Neural cell (in vitro differentiated cells): ENCODE measurements around the gene KRTAP12-2. TPM values are rescaled to one million over a fixed set of nuclear protein-coding genes. Genes with fewer than 3 reads are reported as not detected.
"Not testable (repeated sequence)": the region's sequence is repeated elsewhere in the genome, so short reads cannot be mapped to it uniquely, and the experiment has no call there.

Experiments
- H2AFZ ChIP-seq: fragments of 200-600, 300-800 bp; sonication (generic), shearing (Covaris generic); 2 replicates; pipeline ENCODE4 v1.6.0; 2014; ENCODE audit warnings: low read depth, mild to moderate bottlenecking, antibody characterized with exemption, low read length, moderate library complexity
- H3F3A ChIP-seq: fragments of 200-600 bp; shearing (Covaris generic); 2 replicates; pipeline ENCODE4 v1.6.1; 2016; ENCODE audit warnings: mild to moderate bottlenecking, moderate library complexity, mixed read lengths, antibody characterized with exemption, low read length; ENCODE audit not compliant: insufficient read depth, poor library complexity, severe bottlenecking
- H3K27ac ChIP-seq: fragments of 200-600, 300-800 bp; sonication (generic), shearing (Covaris generic); 2 replicates; pipeline ENCODE4 v1.5.1; 2014; ENCODE audit warnings: mild to moderate bottlenecking, low read length, moderate library complexity
- H3K27me3 ChIP-seq: fragments of 300-800, 200-600 bp; sonication (generic), shearing (Covaris generic); 2 replicates; pipeline ENCODE4 v1.6.0; 2014; ENCODE audit warnings: mild to moderate bottlenecking, low read depth, low read length, moderate library complexity; ENCODE audit not compliant: insufficient read depth
- H3K36me3 ChIP-seq: fragments of 300-800, 200-600 bp; sonication (generic), shearing (Covaris generic); 2 replicates; pipeline ENCODE4 v1.5.1; 2014; ENCODE audit warnings: mild to moderate bottlenecking, antibody characterized with exemption, low read length, moderate library complexity; ENCODE audit not compliant: insufficient read depth
- H3K4me2 ChIP-seq: fragments of 300-800, 200-600 bp; sonication (generic), shearing (Covaris generic); 2 replicates; pipeline ENCODE4 v1.6.0; 2014; ENCODE audit warnings: mild to moderate bottlenecking, low read length
- H3K4me3 ChIP-seq: fragments of 300-800, 200-600 bp; sonication (generic), shearing (Covaris generic); 2 replicates; pipeline ENCODE4 v1.5.1; 2014; ENCODE audit warnings: mild to moderate bottlenecking, low read length, moderate library complexity
- H3K79me2 ChIP-seq: fragments of 200-600 bp; shearing (Covaris generic); replicated peaks from 2 replicates; pipeline ENCODE4 v1.6.0; 2014; ENCODE audit warnings: mild to moderate bottlenecking, low read length, moderate library complexity; ENCODE audit not compliant: insufficient read depth
- H3K9ac ChIP-seq: fragments of 300-800, 200-600 bp; sonication (generic), shearing (Covaris generic); 2 replicates; pipeline ENCODE4 v1.6.1; 2016; ENCODE audit warnings: mild to moderate bottlenecking, low read length, mixed read lengths
- H3K9me2 ChIP-seq: fragments of 200-600 bp; shearing (Covaris generic); 2 replicates; pipeline ENCODE4 v1.6.1; 2016; ENCODE audit warnings: mild to moderate bottlenecking, low read length, mixed read lengths; ENCODE audit not compliant: insufficient read depth
- H3K9me3 ChIP-seq: fragments of 200-600, 300-800 bp; sonication (generic), shearing (Covaris generic); 2 replicates; pipeline ENCODE4 v1.6.1; 2016; ENCODE audit warnings: mild to moderate bottlenecking, mixed run types, low read length, moderate library complexity, mixed read lengths
- H4K20me1 ChIP-seq: fragments of 200-600 bp; shearing (Covaris generic); 2 replicates; pipeline ENCODE4 v1.6.1; 2016; ENCODE audit warnings: mild to moderate bottlenecking, mixed run types; ENCODE audit not compliant: insufficient read depth
- EP300 ChIP-seq: fragments of 450-650 bp; conservative IDR thresholded peaks from 2 replicates; pipeline ENCODE4 v1.6.1; 2014; ENCODE audit warnings: antibody characterized with exemption, mild to moderate bottlenecking, moderate library complexity; ENCODE audit not compliant: poor library complexity, severe bottlenecking
- EZH2 ChIP-seq: fragments of 200-600, 300-800 bp; shearing (Covaris generic), sonication (generic); IDR thresholded peaks from 2 replicates; pipeline ENCODE4 v1.6.1; 2014; ENCODE audit warnings: antibody characterized with exemption, low read length, borderline replicate concordance, mild to moderate bottlenecking; ENCODE audit not compliant: insufficient read depth, poor library complexity, severe bottlenecking
- MXI1 ChIP-seq: fragments of 450-650 bp; conservative IDR thresholded peaks from 2 replicates; pipeline ENCODE4 v1.6.1; 2014; ENCODE audit warnings: antibody characterized with exemption, mild to moderate bottlenecking; ENCODE audit not compliant: poor library complexity, severe bottlenecking
- POLR2AphosphoS5 ChIP-seq: IDR thresholded peaks from 2 replicates; pipeline ENCODE4 v1.6.1; 2012
- RAD21 ChIP-seq: fragments of 450-650 bp; conservative IDR thresholded peaks from 2 replicates; pipeline ENCODE4 v1.6.1; 2014; ENCODE audit warnings: antibody characterized with exemption, mild to moderate bottlenecking, moderate library complexity
- SMC3 ChIP-seq: fragments of 450-650 bp; conservative IDR thresholded peaks from 2 replicates; pipeline ENCODE4 v1.6.1; 2014; ENCODE audit warnings: antibody characterized with exemption, mild to moderate bottlenecking, moderate library complexity; ENCODE audit not compliant: poor library complexity
- TAF1 ChIP-seq: IDR thresholded peaks from 2 replicates; pipeline ENCODE4 v1.6.1; 2012; ENCODE audit warnings: low read depth
- polyA plus RNA-seq: library from polyadenylated mRNA; depleted of rRNA; stranded (reverse); fragments of >200 nt; gene quantifications from 2 replicates; pipeline ENCODE4 v1.2.3, GENCODE V29; 2014
- TF ChIP-seq, protein P1 (sequence below): fragments of 450-650 bp; IDR thresholded peaks from 2 replicates; pipeline ENCODE4 v1.5.1; 2014; ENCODE audit warnings: antibody characterized with exemption, mild to moderate bottlenecking, moderate library complexity; ENCODE audit not compliant: poor library complexity, severe bottlenecking
- TF ChIP-seq, protein P2 (sequence below): IDR thresholded peaks from 2 replicates; pipeline ENCODE4 v1.6.1; 2012; ENCODE audit warnings: borderline replicate concordance

The KRTAP12-2 gene
- polyA plus RNA-seq, 1 donor from 2014 or later = not detected

DNA sequence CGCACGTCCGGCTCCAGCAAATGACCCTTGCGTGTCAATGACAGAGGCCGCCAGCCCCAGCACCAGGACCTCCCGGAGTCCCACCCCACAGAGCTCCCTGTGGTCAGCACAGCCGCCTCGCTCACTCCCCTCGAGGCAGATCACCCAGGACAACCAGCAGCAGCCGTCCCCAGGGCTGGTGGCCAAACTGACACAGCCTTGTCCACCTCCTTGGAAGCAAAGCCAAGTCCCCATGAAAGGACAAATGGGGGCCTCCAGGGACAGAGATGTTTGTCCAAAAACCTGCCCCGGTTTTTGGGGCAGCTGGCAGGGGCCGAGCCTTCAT, 27.4 kb downstream of the KRTAP12-2 start:
- Histone ChIP-seq H4K20me1 (no peaks in the 10 kb centered on the region), H3K9ac (no peak overlapping the region), H3K9me3 (peaks cover 4% of the 10 kb centered on the region), H2AFZ (no peak overlapping the region), H3K4me3 (no peak overlapping the region), H3F3A (no peaks in the 10 kb centered on the region), H3K27me3 (no peaks in the 10 kb centered on the region), H3K4me2 (no peak overlapping the region), H3K36me3 (no peaks in the 10 kb centered on the region), H3K9me2 (no peaks in the 10 kb centered on the region), H3K27ac (no peak overlapping the region), H3K79me2 (no peaks in the 10 kb centered on the region)
- TF ChIP-seq, protein P1, sequence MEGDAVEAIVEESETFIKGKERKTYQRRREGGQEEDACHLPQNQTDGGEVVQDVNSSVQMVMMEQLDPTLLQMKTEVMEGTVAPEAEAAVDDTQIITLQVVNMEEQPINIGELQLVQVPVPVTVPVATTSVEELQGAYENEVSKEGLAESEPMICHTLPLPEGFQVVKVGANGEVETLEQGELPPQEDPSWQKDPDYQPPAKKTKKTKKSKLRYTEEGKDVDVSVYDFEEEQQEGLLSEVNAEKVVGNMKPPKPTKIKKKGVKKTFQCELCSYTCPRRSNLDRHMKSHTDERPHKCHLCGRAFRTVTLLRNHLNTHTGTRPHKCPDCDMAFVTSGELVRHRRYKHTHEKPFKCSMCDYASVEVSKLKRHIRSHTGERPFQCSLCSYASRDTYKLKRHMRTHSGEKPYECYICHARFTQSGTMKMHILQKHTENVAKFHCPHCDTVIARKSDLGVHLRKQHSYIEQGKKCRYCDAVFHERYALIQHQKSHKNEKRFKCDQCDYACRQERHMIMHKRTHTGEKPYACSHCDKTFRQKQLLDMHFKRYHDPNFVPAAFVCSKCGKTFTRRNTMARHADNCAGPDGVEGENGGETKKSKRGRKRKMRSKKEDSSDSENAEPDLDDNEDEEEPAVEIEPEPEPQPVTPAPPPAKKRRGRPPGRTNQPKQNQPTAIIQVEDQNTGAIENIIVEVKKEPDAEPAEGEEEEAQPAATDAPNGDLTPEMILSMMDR = no peak
- no peak for TF ChIP-seq TAF1
- TF ChIP-seq EP300 = no peak
- no peak for TF ChIP-seq EZH2
- no peak for TF ChIP-seq POLR2AphosphoS5
- no peak for TF ChIP-seq SMC3
- TF ChIP-seq, protein P2, sequence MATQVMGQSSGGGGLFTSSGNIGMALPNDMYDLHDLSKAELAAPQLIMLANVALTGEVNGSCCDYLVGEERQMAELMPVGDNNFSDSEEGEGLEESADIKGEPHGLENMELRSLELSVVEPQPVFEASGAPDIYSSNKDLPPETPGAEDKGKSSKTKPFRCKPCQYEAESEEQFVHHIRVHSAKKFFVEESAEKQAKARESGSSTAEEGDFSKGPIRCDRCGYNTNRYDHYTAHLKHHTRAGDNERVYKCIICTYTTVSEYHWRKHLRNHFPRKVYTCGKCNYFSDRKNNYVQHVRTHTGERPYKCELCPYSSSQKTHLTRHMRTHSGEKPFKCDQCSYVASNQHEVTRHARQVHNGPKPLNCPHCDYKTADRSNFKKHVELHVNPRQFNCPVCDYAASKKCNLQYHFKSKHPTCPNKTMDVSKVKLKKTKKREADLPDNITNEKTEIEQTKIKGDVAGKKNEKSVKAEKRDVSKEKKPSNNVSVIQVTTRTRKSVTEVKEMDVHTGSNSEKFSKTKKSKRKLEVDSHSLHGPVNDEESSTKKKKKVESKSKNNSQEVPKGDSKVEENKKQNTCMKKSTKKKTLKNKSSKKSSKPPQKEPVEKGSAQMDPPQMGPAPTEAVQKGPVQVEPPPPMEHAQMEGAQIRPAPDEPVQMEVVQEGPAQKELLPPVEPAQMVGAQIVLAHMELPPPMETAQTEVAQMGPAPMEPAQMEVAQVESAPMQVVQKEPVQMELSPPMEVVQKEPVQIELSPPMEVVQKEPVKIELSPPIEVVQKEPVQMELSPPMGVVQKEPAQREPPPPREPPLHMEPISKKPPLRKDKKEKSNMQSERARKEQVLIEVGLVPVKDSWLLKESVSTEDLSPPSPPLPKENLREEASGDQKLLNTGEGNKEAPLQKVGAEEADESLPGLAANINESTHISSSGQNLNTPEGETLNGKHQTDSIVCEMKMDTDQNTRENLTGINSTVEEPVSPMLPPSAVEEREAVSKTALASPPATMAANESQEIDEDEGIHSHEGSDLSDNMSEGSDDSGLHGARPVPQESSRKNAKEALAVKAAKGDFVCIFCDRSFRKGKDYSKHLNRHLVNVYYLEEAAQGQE = no peak
- no peak for TF ChIP-seq RAD21
- no peak for TF ChIP-seq MXI1

DNA sequence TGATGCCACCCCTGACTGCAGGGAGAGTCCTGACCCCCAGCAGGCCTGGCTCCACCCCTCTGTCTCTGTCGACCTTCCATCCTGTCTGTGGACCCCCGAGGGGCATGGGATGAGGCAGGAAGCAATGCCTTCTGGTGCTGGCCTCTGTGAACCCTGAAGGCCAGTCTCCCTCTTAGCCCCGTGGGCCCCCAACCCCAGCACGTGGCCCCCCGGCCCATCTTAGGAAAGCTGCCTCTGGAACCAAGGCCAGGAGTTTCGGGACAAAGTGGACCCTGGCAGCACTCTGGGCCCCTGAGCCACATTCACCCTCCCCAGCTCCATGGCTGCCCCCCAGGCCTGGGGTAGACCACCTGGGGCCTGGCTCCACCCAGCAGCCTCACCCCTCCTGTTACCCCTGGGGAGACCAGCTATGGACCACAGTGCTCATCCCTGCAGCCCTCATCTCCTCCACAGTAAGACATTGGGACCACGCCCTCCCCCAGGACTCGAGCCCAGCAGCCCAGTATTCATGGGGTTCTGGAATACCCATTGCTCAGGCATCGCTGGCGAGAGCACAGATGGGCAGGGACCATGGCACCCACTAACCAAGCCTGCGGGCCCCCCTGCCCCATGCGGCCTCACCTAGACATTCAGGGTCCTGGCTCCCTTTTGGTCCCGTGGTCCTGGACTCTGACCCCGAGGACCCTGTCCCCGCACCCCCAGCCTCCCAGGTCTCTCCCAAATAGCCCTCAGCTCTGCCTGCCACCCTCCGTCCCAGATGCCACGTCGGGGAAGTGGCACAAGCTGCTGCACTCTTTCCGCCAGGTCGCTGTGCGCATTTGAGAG, 28.0 kb downstream of the KRTAP12-2 start:
- H3F3A ChIP-seq, H3K79me2 ChIP-seq, H2AFZ ChIP-seq, H3K9me2 ChIP-seq, H3K9me3 ChIP-seq, H3K9ac ChIP-seq, H4K20me1 ChIP-seq, H3K27ac ChIP-seq, H3K4me3 ChIP-seq, H3K27me3 ChIP-seq, H3K36me3 ChIP-seq, H3K4me2 ChIP-seq: not testable (repeated sequence)

DNA sequence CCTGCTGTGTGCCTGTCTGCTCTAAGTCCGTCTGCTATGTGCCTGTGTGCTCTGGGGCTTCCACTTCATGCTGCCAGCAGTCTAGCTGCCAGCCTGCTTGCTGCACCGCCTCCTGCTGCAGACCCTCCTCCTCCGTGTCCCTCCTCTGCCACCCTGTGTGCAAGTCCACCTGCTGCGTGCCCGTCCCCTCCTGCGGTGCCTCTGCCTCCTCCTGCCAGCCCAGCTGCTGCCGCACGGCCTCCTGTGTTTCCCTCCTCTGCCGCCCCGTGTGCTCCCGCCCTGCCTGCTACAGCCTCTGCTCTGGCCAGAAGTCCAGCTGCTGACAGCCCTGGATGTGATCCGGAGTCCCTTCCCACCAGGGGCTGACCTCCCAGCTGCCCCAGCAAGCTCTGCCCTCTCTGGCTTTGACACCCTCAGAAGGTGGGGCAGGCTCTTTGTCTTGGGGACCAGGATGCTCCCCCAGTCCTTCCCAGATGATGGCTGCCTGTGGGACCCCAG, 28.8 kb downstream of the KRTAP12-2 start:
- not testable (repeated sequence) for H3K9me2 ChIP-seq, H3K27me3 ChIP-seq, H3K4me2 ChIP-seq, H2AFZ ChIP-seq, H3K4me3 ChIP-seq, H3F3A ChIP-seq, H3K27ac ChIP-seq, H3K9ac ChIP-seq, H3K79me2 ChIP-seq, H4K20me1 ChIP-seq, H3K9me3 ChIP-seq, H3K36me3 ChIP-seq
